ENCODE data around the gene TOPBP1.
A peak's percentile ranks its signal among the peaks of the same experiment; 100 is the strongest.

TOPBP1 gene

DNA sequence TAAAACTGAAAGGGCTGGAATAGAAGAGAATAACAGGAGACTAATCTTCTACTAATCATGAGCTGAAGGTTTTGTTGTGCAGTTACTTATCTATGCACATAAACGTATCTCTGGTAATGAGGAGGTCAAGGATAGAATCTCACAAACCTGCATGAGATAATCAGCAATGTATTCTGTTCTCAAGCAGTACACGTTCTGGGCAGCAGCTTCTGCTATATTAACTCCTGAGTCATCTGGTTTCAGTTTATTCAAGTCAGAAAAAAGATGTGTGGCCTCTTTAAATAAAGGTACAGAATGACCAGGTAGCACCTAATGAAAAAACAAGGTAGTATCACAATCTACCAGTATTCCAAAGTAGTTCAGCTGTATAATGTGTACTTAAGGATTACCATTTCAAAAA lies 53.4 kb downstream of the TOPBP1 start:
- DNase-seq (ENCODE audit: low read depth in 2 of 3, low spot score in 2 of 3): no peak

- no peak for DNase-seq (ENCODE audit: low read depth in 2 of 3, low spot score in 2 of 3)
Measured at GRCh38 chr3:133607816-133608215, 53.9 kb downstream of the TOPBP1 start.

- no peak for DNase-seq (ENCODE audit: low read depth in 2 of 3, low spot score in 2 of 3)
Measured at GRCh38 chr3:133606902-133607301, 54.8 kb downstream of the TOPBP1 start.

DNA sequence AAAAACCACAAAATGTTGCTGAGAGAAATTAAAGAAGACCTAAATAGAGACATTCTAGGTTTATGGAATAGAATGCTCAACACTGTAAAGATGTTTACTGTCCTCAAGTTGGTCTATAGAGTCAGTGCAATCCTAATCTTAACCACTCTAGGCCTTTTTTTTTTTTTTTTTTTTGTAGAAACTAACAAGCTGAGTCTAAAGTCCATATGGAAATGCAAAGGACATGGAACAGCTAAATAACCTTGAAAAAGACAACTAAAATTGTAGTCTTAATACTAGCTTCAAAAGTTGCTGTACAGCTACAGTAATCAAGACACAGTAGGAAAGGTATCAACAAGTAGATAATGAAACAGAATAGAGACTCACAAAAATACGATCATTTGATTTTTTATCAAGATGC lies 55.4 kb downstream of the TOPBP1 start:
- no peak for DNase-seq (ENCODE audit: low read depth in 2 of 3, low spot score in 2 of 3)

DNA sequence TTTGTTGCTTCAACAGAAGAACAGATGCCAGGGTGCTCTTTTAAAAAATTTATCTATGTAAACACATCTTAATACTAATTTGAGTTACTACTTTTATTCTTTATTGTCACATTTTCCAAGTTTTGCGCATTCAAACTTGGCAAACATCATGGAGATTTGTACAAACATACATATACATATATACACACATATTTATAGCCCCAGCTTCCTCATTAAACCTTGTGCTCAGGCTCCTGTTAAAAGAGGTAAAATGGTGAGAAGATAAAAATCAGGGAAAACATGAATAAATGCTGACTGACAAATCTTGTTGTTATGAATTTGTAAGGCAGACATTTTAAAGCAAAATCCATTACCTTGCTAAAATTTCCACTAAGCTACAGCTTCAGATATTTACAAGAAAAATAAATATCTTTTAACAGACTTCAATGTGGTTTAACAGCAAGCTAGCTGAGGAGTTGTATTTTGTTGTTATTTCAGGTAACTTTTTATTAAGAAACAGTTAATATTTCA lies 61.1 kb downstream of the TOPBP1 start:
- DNase-seq (ENCODE audit: low read depth in 2 of 3, low spot score in 2 of 3): no peak

- DNase-seq (ENCODE audit: low read depth in 2 of 3, low spot score in 2 of 3): no peak
Measured at GRCh38 chr3:133599280-133599679, 62.5 kb downstream of the TOPBP1 start.

- no peak for DNase-seq (ENCODE audit: low read depth in 2 of 3, low spot score in 2 of 3)
Measured at GRCh38 chr3:133598405-133598804, 63.3 kb downstream of the TOPBP1 start.

DNA sequence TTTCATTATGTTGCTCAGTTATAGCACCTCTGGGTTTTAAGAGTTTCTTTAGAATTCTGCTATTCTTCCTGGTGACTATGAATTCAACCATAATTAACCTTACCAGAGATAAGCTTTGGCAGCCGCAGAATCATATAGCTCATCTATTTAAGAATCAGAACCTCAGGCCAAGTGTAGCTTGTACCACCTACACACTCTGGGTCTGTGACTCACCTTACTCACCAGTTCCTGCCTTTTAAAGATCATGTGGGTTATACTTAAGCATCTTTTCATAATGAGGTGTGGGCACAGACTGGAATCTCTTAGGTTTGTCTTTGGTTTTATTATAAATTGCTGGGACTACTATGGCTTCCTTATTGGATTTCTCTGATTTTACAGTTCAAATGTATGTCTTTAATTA lies 66.4 kb downstream of the TOPBP1 start:
- DNase-seq (ENCODE audit: low read depth in 2 of 3, low spot score in 2 of 3): no peak

DNA sequence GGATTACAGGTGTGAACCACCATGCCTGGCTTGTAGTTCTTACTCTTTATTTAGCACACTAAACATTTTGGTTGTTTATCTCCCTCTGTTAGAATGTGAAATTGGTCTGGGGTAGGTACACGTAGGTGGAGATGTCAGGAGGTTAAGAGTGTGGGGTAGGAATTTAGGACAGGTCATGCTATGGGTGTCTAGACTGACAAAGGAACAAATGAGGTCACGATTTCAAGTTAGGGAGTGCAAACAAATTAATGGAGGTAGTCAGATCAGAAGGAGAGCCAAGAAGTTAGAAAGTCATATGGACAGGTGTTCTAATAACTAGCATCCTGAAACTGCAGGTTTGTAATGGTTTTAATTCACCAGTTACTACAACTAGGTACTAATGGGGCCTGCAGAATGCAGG lies 68.5 kb downstream of the TOPBP1 start:
- no peak for DNase-seq (ENCODE audit: low read depth in 2 of 3, low spot score in 2 of 3)

GRCh38 chr3:133592843-133593242 lies 68.9 kb downstream of the TOPBP1 start:
- no peak for DNase-seq (ENCODE audit: low read depth in 2 of 3, low spot score in 2 of 3)

DNA sequence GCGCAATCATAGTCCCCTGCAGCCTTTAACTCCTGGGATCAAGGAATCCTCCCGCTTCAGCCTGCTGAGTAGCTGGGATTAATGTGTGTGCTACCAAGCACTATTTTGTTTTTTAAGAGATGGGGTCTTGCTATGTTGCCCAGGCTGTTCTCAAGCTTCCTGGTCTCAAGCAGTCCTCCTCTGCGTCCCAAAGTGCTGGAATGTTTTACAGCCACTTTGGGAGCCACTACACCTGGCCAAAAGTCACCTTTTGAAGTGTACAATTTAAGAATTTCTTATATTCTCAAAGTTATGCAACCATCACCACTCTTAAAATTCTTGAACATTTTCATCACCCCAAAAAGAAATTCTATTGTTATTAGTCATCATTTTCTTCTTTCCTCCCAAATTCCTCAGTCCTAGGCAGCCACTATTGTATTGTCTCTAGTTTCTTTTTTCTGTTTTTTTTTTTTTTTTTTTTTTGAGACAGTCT lies 70.4 kb downstream of the TOPBP1 start:
- DNase-seq (ENCODE audit: low read depth in 2 of 3, low spot score in 2 of 3): no peak

DNA sequence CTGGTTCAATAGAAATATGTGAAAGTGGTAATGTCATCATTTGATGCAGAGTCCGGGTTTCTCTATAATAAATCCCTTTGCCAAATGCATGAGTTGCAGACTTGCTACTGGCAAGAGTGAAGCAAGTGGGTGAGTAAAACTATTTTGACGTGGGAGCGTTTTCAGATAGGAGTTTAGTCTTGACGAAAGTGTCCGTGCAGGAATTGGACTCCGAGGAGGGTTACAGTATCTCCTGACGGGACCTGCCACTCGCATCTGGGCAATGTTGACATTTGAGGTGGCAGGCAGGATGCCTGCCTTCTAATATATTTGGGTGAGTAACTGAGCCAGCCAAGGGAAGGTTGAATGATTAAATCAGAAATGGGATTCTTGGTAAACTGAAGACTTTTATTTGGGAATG lies 72.2 kb downstream of the TOPBP1 start:
- DNase-seq (ENCODE audit: low read depth in 2 of 3, low spot score in 2 of 3): no peak

GRCh38 chr3:133588784-133589465 lies 72.8 kb downstream of the TOPBP1 start:
- DNase-seq (ENCODE audit: low read depth in 2 of 3, low spot score in 2 of 3): no peak

GRCh38 chr3:133588035-133588434 lies 73.7 kb downstream of the TOPBP1 start:
- DNase-seq (ENCODE audit: low read depth in 2 of 3, low spot score in 2 of 3): no peak

- DNase-seq (ENCODE audit: low read depth in 2 of 3, low spot score in 2 of 3): no peak
Measured at GRCh38 chr3:133583396-133583795, 78.3 kb downstream of the TOPBP1 start.

GRCh38 chr3:133578548-133579191 lies 83.1 kb downstream of the TOPBP1 start:
- DNase-seq (ENCODE audit: low read depth in 2 of 3, low spot score in 2 of 3): no peak

GRCh38 chr3:133576169-133576568 lies 85.6 kb downstream of the TOPBP1 start:
- no peak for DNase-seq (ENCODE audit: low read depth in 2 of 3, low spot score in 2 of 3)

DNA sequence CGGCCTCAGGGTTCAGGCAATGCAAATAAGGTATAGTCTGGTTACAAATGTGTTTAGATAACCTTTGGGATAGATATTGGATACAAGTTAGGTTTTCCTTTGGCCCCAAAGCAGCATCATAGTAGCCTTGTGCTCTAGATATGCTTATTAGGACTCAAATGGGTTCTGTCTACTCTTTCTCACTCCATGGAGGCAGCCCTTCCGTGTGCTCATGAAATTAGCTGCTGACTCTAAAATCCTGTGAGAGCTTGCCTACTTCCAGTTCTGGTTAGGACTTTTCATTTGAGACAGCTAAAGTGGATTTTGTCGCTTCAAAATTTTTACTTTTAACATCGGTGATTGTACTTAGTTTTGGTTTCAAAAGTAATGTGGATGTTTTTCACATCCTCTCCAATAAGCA lies 86.7 kb downstream of the TOPBP1 start:
- no peak for DNase-seq (ENCODE audit: low read depth in 2 of 3, low spot score in 2 of 3)

DNA sequence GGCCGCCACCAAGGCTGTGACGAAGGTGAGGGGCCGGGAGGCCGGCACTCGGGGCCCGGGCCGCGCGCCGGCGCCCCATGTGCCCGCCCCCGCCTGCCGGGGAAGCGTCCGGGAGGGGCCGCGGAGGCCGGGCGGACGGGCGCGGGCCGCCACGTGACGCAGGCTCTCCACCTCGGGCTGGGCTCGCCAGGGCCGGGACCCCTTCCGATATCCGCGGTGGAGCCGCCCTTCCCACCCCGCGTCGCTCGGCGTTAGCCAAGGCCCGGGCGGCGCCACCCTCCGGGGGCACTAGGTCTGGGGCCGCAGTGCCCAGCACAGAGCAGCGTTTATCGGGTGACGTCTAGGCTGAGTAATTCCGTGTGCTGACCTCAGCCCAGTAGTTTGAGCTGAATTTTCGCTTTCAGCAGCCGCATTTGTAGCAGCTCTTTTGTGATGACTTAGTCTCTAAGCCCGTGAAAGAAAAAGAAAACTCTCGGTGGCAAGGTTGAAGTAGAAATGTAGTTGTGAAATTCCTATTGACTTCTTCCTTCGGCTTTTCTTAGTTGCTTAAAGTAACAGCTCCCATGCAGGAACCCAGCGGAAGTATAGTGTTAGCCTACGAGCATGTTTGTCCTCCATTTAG lies 87.4 kb downstream of the TOPBP1 start:
- peak; percentile 51 to 67 (median 53) for DNase-seq (ENCODE audit: low read depth in 2 of 3, low spot score in 2 of 3)

- DNase-seq (ENCODE audit: low read depth in 2 of 3, low spot score in 2 of 3): peak in 1 of 3 experiments; percentile 40
Measured at GRCh38 chr3:133573629-133574194, 88.0 kb downstream of the TOPBP1 start, which contains the start of gene CDV3. Gene CDV3, plus strand, starts transcription at chr3:133573686. Its CDS starts 359 bp downstream, at chr3:133574045.

GRCh38 chr3:133573054-133573628 lies 88.6 kb downstream of the TOPBP1 start:
- DNase-seq (ENCODE audit: low read depth in 2 of 3, low spot score in 2 of 3): peak; percentile 96 to 99 (median 98)

All from activated CD8-positive, alpha-beta memory T cell treated with anti-CD3 and anti-CD28 coated beads for 48 hours (primary cell).